HepG2 (cell line): ENCODE measurements around the gene OSR1. TPM values are rescaled to one million over a fixed set of nuclear protein-coding genes. Genes with fewer than 3 reads are reported as not detected.

Experiments used
- GTF2F1 ChIP-seq: fragments of 150-350 bp; IDR thresholded peaks from 2 replicates; pipeline ENCODE4 v1.6.1; 2014; ENCODE audit warnings: low read length
- HCFC1 ChIP-seq: fragments of 150-350 bp; IDR thresholded peaks from 2 replicates; pipeline ENCODE4 v1.6.1; 2014; ENCODE audit warnings: low read depth, low read length
- MEF2D ChIP-seq: sonication (generic); formaldehyde crosslinking; IDR thresholded peaks from 2 replicates; pipeline ENCODE4 v1.5.1; 2020; ENCODE audit warnings: mild to moderate bottlenecking, missing genetic modification reagents
- POLR2AphosphoS5 ChIP-seq: IDR thresholded peaks from 2 replicates; pipeline ENCODE4 v1.6.1; 2012; ENCODE audit warnings: low read depth, low read length
- SSRP1 ChIP-seq: IDR thresholded peaks from 2 replicates; pipeline ENCODE4 v1.6.1; 2016; ENCODE audit warnings: control low read depth
- ZBTB10 ChIP-seq: sonication (generic); formaldehyde crosslinking; IDR thresholded peaks from 2 replicates; pipeline ENCODE4 v1.4.0; 2020; ENCODE audit warnings: missing genetic modification reagents, borderline replicate concordance
- ZFP41 ChIP-seq: sonication (generic); formaldehyde crosslinking; IDR thresholded peaks from 2 replicates; pipeline ENCODE4 v1.4.0; 2020; ENCODE audit warnings: mild to moderate bottlenecking, missing genetic modification reagents, borderline replicate concordance
- ZNF30 ChIP-seq: sonication (generic); formaldehyde crosslinking; IDR thresholded peaks from 2 replicates; pipeline ENCODE4 v1.5.0; 2020; ENCODE audit warnings: mild to moderate bottlenecking, missing genetic modification reagents
- ZNF331 ChIP-seq: sonication (generic); formaldehyde crosslinking; IDR thresholded peaks from 2 replicates; pipeline ENCODE4 v1.4.0; 2020; ENCODE audit warnings: missing genetic modification reagents
- ZNF33B ChIP-seq: sonication (generic); formaldehyde crosslinking; IDR thresholded peaks from 2 replicates; pipeline ENCODE4 v1.5.1; 2020; ENCODE audit warnings: mild to moderate bottlenecking, missing genetic modification reagents
- ZNF350 ChIP-seq: sonication (generic); formaldehyde crosslinking; IDR thresholded peaks from 2 replicates; pipeline ENCODE4 v1.4.0; 2020; ENCODE audit warnings: mild to moderate bottlenecking, low read depth, missing genetic modification reagents, borderline replicate concordance
- ZNF577 ChIP-seq: sonication (generic); formaldehyde crosslinking; IDR thresholded peaks from 2 replicates; pipeline ENCODE4 v1.4.0; 2020; ENCODE audit warnings: mild to moderate bottlenecking, low read depth, missing genetic modification reagents, borderline replicate concordance
- ZNF674 ChIP-seq: sonication (generic); formaldehyde crosslinking; IDR thresholded peaks from 2 replicates; pipeline ENCODE4 v1.5.0; 2020; ENCODE audit warnings: low read depth, mild to moderate bottlenecking, missing genetic modification reagents
- ZNF75D ChIP-seq: sonication (generic); formaldehyde crosslinking; IDR thresholded peaks from 2 replicates; pipeline ENCODE4 v1.8.1; 2023; ENCODE audit warnings: missing genetic modification reagents, mild to moderate bottlenecking, borderline replicate concordance
- ZNF761 ChIP-seq: sonication (generic); formaldehyde crosslinking; conservative IDR thresholded peaks from 2 replicates; pipeline ENCODE4 v1.4.0; 2020; ENCODE audit warnings: mild to moderate bottlenecking, missing genetic modification reagents
- ZNF772 ChIP-seq: sonication (generic); formaldehyde crosslinking; IDR thresholded peaks from 2 replicates; pipeline ENCODE4 v1.5.0; 2020; ENCODE audit warnings: mild to moderate bottlenecking, missing genetic modification reagents
- ZSCAN25 ChIP-seq: sonication (generic); formaldehyde crosslinking; IDR thresholded peaks from 2 replicates; pipeline ENCODE4 v1.8.0; 2022; ENCODE audit warnings: mild to moderate bottlenecking, missing genetic modification reagents
- ZSCAN31 ChIP-seq: sonication (generic); formaldehyde crosslinking; IDR thresholded peaks from 2 replicates; pipeline ENCODE4 v1.5.0; 2020; ENCODE audit warnings: low read depth, mild to moderate bottlenecking, missing genetic modification reagents
- polyA plus RNA-seq, 8 experiments: library from polyadenylated mRNA; depleted of rRNA in 3 of 8; stranded (reverse) in 7 of 8; unstranded in 1 of 8; fragments of >200 nt; fragmentation: Illumina TruSeq in 4 of 8; extraction: Trizol in 4 of 8; gene quantifications; 2 replicates each; pipeline versions ENCODE4 v1.2.1 to v1.2.3, GENCODE V29; 2011 to 2016; ENCODE audit warnings: low read depth in 4 of 8, missing spikeins in 1 of 8, mixed read lengths in 1 of 8; ENCODE audit not compliant: insufficient read depth in 1 of 8
- total RNA-seq, 5 experiments: library from RNA; depleted of rRNA; stranded (reverse); fragments of >200 nt; fragmentation: Illumina TruSeq; extraction: Trizol; gene quantifications; 2 replicates each; pipeline ENCODE4 v1.2.3, GENCODE V29; 2016; ENCODE audit warnings: low read depth in 1 of 5
- TF ChIP-seq, protein P1 (sequence below): sonication (generic); formaldehyde crosslinking; IDR thresholded peaks from 2 replicates; pipeline ENCODE4 v1.9.0; 2021; ENCODE audit warnings: missing genetic modification reagents, borderline replicate concordance

OSR1 gene
- total and polyA plus RNA-seq, 2 of the 13 experiments (the other 11 are each of a cell fraction or from before 2014, with no cell fraction given): 0.63 to 1.1 TPM

DNA sequence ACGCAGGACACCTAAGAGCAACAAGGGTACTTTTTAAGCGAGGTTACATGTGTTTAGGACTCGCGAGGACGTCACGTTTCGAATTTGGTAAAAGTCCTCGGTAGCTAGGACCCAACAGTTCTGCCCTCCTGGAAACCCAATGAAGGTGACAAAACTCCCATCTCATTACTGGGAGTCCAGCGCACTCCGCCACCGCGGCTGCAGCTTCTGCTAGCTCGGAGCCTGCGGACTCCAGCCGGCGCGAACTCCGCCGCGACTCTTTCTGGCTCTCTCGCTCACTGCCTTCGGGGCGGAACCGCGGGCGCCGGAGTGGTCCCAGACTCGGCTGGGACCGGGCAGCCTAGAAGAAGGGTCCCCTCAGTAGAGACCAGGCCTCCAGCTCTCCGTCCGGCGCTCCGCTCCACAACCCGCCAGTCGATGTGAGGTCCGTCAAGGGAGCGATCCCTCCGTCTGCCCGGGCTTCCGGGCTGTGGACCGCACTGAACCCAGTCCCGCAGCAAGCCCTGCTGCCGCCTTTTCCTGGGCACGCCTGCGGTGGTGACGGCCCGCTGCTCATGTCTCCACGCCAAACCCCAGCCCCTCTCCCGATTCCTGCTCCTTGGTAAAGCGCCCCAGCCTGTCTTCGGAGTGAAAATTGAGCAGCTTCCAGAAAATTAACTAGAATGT is 3.0 kb upstream of the OSR1 start (continued):
- no peak for TF ChIP-seq ZNF577 (CRISPR knock-in tag)
- no peak for TF ChIP-seq ZNF674 (CRISPR knock-in tag)
- TF ChIP-seq ZNF33B (CRISPR knock-in tag): no peak
- TF ChIP-seq, protein P1, sequence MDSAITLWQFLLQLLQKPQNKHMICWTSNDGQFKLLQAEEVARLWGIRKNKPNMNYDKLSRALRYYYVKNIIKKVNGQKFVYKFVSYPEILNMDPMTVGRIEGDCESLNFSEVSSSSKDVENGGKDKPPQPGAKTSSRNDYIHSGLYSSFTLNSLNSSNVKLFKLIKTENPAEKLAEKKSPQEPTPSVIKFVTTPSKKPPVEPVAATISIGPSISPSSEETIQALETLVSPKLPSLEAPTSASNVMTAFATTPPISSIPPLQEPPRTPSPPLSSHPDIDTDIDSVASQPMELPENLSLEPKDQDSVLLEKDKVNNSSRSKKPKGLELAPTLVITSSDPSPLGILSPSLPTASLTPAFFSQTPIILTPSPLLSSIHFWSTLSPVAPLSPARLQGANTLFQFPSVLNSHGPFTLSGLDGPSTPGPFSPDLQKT (CRISPR knock-in tag): no peak
- TF ChIP-seq ZNF772 (CRISPR knock-in tag): no peak
- TF ChIP-seq HCFC1: no peak
- TF ChIP-seq POLR2AphosphoS5: no peak
- no peak for TF ChIP-seq ZNF761 (CRISPR knock-in tag)
- no peak for TF ChIP-seq SSRP1 (CRISPR knock-in tag)
- TF ChIP-seq ZBTB10 (CRISPR knock-in tag): no peak
- no peak for TF ChIP-seq ZNF331 (CRISPR knock-in tag)
- TF ChIP-seq ZSCAN25 (CRISPR knock-in tag): no peak
- TF ChIP-seq GTF2F1: no peak
- no peak for TF ChIP-seq ZFP41
- TF ChIP-seq MEF2D (CRISPR knock-in tag): no peak
- TF ChIP-seq ZSCAN31: no peak
- TF ChIP-seq ZNF75D (CRISPR knock-in tag): no peak
- TF ChIP-seq ZNF30 (CRISPR knock-in tag): no peak
- TF ChIP-seq ZNF350: no peak
